ENCODE data around the gene PCTP. TPM values are rescaled to one million over a fixed set of nuclear protein-coding genes. Genes with fewer than 3 reads are reported as not detected.

The PCTP gene
- total and polyA plus RNA-seq, 9 of the 15 experiments (the other 6 are each of a cell fraction or from before 2014, with no cell fraction given) = 10.9 to 62.3 (median 41.2) TPM

DNA sequence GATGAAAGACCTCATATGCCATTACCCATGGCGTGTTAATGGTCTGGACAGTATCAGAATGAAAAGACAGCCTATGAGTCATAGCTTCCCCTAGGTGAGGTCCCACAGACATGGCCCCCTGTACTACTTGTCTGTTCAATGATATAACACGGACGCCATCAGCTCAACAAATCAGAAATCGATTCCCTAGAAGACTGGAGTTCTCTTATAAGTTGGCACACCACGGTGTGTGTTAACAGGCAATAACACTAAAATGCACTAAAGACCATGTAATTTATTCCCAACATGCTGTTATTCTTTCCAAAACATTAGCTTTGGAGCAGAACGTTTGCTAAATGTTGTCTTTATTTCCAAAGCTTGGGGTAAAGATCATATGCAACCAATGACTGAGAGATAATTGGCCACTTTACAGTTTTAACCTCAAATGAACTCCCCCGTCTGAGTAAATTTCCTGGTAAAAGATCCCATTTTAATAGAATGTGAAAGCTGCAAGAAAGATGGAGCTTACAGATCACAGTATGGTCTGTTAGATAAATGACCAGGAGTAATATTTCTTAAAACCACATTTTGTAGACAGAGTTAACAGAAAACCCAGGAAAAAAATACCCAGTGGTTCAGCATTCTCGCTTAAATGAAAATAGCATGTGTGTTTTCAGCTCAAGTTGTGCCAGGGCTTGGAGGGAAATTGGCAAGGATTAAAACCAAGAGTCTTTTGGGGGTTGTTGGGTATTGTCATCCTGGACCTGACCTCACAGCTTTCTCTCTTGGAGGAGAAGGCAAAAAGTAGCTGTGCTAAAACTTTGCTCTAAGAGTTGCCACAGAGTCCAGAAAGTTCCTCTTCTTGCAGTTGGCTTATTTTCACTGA is 65.9 kb downstream of the PCTP start (continued):
- TF ChIP-seq, protein P1, sequence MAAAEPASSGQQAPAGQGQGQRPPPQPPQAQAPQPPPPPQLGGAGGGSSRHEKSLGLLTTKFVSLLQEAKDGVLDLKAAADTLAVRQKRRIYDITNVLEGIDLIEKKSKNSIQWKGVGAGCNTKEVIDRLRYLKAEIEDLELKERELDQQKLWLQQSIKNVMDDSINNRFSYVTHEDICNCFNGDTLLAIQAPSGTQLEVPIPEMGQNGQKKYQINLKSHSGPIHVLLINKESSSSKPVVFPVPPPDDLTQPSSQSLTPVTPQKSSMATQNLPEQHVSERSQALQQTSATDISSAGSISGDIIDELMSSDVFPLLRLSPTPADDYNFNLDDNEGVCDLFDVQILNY (CRISPR knock-in tag; IDR thresholded peaks at IDR 0.05) = no peak
- TF ChIP-seq, protein P2, sequence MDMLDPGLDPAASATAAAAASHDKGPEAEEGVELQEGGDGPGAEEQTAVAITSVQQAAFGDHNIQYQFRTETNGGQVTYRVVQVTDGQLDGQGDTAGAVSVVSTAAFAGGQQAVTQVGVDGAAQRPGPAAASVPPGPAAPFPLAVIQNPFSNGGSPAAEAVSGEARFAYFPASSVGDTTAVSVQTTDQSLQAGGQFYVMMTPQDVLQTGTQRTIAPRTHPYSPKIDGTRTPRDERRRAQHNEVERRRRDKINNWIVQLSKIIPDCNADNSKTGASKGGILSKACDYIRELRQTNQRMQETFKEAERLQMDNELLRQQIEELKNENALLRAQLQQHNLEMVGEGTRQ (CRISPR knock-in tag; IDR thresholded peaks at IDR 0.05) = no peak
- TF ChIP-seq, protein P3, sequence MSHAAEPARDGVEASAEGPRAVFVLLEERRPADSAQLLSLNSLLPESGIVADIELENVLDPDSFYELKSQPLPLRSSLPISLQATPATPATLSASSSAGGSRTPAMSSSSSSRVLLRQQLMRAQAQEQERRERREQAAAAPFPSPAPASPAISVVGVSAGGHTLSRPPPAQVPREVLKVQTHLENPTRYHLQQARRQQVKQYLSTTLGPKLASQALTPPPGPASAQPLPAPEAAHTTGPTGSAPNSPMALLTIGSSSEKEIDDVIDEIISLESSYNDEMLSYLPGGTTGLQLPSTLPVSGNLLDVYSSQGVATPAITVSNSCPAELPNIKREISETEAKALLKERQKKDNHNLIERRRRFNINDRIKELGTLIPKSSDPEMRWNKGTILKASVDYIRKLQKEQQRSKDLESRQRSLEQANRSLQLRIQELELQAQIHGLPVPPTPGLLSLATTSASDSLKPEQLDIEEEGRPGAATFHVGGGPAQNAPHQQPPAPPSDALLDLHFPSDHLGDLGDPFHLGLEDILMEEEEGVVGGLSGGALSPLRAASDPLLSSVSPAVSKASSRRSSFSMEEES (CRISPR knock-in tag; IDR thresholded peaks at IDR 0.05) = no peak
- TF ChIP-seq, protein P4, sequence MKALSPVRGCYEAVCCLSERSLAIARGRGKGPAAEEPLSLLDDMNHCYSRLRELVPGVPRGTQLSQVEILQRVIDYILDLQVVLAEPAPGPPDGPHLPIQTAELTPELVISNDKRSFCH (CRISPR knock-in tag; IDR thresholded peaks at IDR 0.05) = no peak
- TF ChIP-seq, protein P4 (tag; IDR thresholded peaks at IDR 0.05) = peak; percentile 91
- TF ChIP-seq KDM1A (IDR thresholded peaks at IDR 0.05) = peak; percentile 76 to 85
- no peak for TF ChIP-seq ZNF583 (CRISPR knock-in tag; IDR thresholded peaks at IDR 0.05)
- TF ChIP-seq, protein P5, sequence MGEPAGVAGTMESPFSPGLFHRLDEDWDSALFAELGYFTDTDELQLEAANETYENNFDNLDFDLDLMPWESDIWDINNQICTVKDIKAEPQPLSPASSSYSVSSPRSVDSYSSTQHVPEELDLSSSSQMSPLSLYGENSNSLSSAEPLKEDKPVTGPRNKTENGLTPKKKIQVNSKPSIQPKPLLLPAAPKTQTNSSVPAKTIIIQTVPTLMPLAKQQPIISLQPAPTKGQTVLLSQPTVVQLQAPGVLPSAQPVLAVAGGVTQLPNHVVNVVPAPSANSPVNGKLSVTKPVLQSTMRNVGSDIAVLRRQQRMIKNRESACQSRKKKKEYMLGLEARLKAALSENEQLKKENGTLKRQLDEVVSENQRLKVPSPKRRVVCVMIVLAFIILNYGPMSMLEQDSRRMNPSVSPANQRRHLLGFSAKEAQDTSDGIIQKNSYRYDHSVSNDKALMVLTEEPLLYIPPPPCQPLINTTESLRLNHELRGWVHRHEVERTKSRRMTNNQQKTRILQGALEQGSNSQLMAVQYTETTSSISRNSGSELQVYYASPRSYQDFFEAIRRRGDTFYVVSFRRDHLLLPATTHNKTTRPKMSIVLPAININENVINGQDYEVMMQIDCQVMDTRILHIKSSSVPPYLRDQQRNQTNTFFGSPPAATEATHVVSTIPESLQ (CRISPR knock-in tag; IDR thresholded peaks at IDR 0.05) = 0 out of 2 replicates have a peak, but pooled peaks have one; percentile 17
- TF ChIP-seq, protein P6, sequence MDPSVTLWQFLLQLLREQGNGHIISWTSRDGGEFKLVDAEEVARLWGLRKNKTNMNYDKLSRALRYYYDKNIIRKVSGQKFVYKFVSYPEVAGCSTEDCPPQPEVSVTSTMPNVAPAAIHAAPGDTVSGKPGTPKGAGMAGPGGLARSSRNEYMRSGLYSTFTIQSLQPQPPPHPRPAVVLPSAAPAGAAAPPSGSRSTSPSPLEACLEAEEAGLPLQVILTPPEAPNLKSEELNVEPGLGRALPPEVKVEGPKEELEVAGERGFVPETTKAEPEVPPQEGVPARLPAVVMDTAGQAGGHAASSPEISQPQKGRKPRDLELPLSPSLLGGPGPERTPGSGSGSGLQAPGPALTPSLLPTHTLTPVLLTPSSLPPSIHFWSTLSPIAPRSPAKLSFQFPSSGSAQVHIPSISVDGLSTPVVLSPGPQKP (CRISPR knock-in tag; IDR thresholded peaks at IDR 0.05) = no peak
- 0 out of 2 replicates have a peak, but pooled peaks have one; percentile 13 for TF ChIP-seq TOE1 (IDR thresholded peaks at IDR 0.05; ENCODE audit: borderline replicate concordance)
- no peak for TF ChIP-seq TOE1 (CRISPR knock-in tag; IDR thresholded peaks at IDR 0.05; ENCODE audit: borderline replicate concordance, low read depth)
- peak; percentile 21; the same call in 1 of the 2 replicates for TF ChIP-seq MAFG (tag; conservative IDR thresholded peaks at IDR 0.05)
- no peak for TF ChIP-seq STAG1 (CRISPR knock-in tag; IDR thresholded peaks at IDR 0.05; ENCODE audit: borderline replicate concordance)
- TF ChIP-seq ZNF589 (CRISPR knock-in tag; IDR thresholded peaks at IDR 0.05; ENCODE audit: low read depth) = peak; percentile 81
- no peak for TF ChIP-seq MEF2A (IDR thresholded peaks at IDR 0.05; ENCODE audit: control insufficient read depth, low read depth, low read length)
- no peak for TF ChIP-seq HDAC6 (IDR thresholded peaks at IDR 0.05; ENCODE audit: low read depth, low read length)
- TF ChIP-seq, protein P7, sequence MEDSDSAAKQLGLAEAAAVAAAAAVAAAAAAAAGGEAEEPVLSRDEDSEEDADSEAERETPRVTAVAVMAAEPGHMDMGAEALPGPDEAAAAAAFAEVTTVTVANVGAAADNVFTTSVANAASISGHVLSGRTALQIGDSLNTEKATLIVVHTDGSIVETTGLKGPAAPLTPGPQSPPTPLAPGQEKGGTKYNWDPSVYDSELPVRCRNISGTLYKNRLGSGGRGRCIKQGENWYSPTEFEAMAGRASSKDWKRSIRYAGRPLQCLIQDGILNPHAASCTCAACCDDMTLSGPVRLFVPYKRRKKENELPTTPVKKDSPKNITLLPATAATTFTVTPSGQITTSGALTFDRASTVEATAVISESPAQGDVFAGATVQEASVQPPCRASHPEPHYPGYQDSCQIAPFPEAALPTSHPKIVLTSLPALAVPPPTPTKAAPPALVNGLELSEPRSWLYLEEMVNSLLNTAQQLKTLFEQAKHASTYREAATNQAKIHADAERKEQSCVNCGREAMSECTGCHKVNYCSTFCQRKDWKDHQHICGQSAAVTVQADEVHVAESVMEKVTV (CRISPR knock-in tag; IDR thresholded peaks at IDR 0.05) = no peak; the same call in 1 of the 2 replicates
